H9 (cell line): Measurements from ENCODE around the gene OR51A7. TPM values are rescaled to one million over a fixed set of nuclear protein-coding genes. Genes with fewer than 3 reads are reported as not detected.
"Not testable (repeated sequence)": the region's sequence is repeated elsewhere in the genome, so short reads cannot be mapped to it uniquely, and the experiment has no call there.

Experiments used
- DNase-seq: peaks from one replicate; pipeline ENCODE4 v3.0.0-alpha.2; 2017
- H2AFZ ChIP-seq: one replicate; pipeline ENCODE4 v1.6.1; 2013; ENCODE audit warnings: mild to moderate bottlenecking, low read length, control low read depth, moderate library complexity
- H2AK5ac ChIP-seq: 2 replicates; pipeline ENCODE4 v1.6.1; 2013; ENCODE audit warnings: low read length, control low read depth, mixed read lengths; ENCODE audit not compliant: insufficient read length
- H2BK120ac ChIP-seq: one replicate; pipeline ENCODE4 v1.6.1; 2013; ENCODE audit warnings: low read depth, mild to moderate bottlenecking, low read length, control low read depth, inconsistent platforms; ENCODE audit not compliant: poor library complexity, severe bottlenecking
- H2BK12ac ChIP-seq: 2 replicates; pipeline ENCODE4 v1.6.1; 2013; ENCODE audit warnings: low read length, control low read depth, mixed read lengths, low read depth; ENCODE audit not compliant: insufficient read length
- H2BK15ac ChIP-seq: 2 replicates; pipeline ENCODE4 v1.6.1; 2013; ENCODE audit warnings: low read depth, low read length, control low read depth
- H2BK20ac ChIP-seq: one replicate; pipeline ENCODE4 v1.6.1; 2013; ENCODE audit warnings: low read depth, mild to moderate bottlenecking, low read length, control low read depth, inconsistent platforms; ENCODE audit not compliant: poor library complexity, severe bottlenecking
- H2BK5ac ChIP-seq: 2 replicates; pipeline ENCODE4 v1.6.1; 2013; ENCODE audit warnings: low read length, control low read depth, mixed read lengths; ENCODE audit not compliant: insufficient read length
- H3K14ac ChIP-seq: 2 replicates; pipeline ENCODE4 v1.6.1; 2013; ENCODE audit warnings: low read length, control low read depth; ENCODE audit not compliant: insufficient read depth
- H3K18ac ChIP-seq: 2 replicates; pipeline ENCODE4 v1.6.1; 2013; ENCODE audit warnings: low read depth, mild to moderate bottlenecking, mixed read lengths, low read length, control low read depth; ENCODE audit not compliant: insufficient read length
- H3K23ac ChIP-seq: 2 replicates; pipeline ENCODE4 v1.6.1; 2013; ENCODE audit warnings: low read length, control low read depth, mixed read lengths, low read depth; ENCODE audit not compliant: insufficient read length
- H3K23me2 ChIP-seq: 2 replicates; pipeline ENCODE4 v1.6.1; 2013; ENCODE audit warnings: low read depth, mild to moderate bottlenecking, mixed read lengths, low read length, control low read depth; ENCODE audit not compliant: insufficient read length, poor library complexity, severe bottlenecking
- H3K27ac ChIP-seq: 2 replicates; pipeline ENCODE4 v1.5.1; 2013; ENCODE audit warnings: low read length, control low read depth, mixed read lengths, low read depth; ENCODE audit not compliant: insufficient read length
- H3K27me3 ChIP-seq: 2 replicates; pipeline ENCODE4 v1.6.1; 2013; ENCODE audit warnings: low read length, control low read depth, inconsistent platforms; ENCODE audit not compliant: insufficient read depth
- H3K4ac ChIP-seq: 2 replicates; pipeline ENCODE4 v1.6.1; 2013; ENCODE audit warnings: low read depth, mild to moderate bottlenecking, control low read depth, inconsistent platforms, low read length, moderate library complexity
- H3K4me1 ChIP-seq: 2 replicates; pipeline ENCODE4 v1.6.1; 2013; ENCODE audit warnings: low read length, control low read depth, inconsistent platforms; ENCODE audit not compliant: insufficient read depth
- H3K4me2 ChIP-seq: 2 replicates; pipeline ENCODE4 v1.6.1; 2013; ENCODE audit warnings: low read length, control low read depth, mixed read lengths; ENCODE audit not compliant: insufficient read length, insufficient read depth
- H3K56ac ChIP-seq: 2 replicates; pipeline ENCODE4 v1.6.1; 2013; ENCODE audit warnings: low read depth, mild to moderate bottlenecking, mixed read lengths, low read length, control low read depth; ENCODE audit not compliant: insufficient read length
- H3K79me1 ChIP-seq: 2 replicates; pipeline ENCODE4 v1.6.1; 2013; ENCODE audit warnings: low read depth, mild to moderate bottlenecking, moderate library complexity, low read length, control low read depth, inconsistent platforms; ENCODE audit not compliant: insufficient read depth, poor library complexity, severe bottlenecking
- H3K79me2 ChIP-seq: 2 replicates; pipeline ENCODE4 v1.6.1; 2013; ENCODE audit warnings: low read length, control low read depth, inconsistent platforms; ENCODE audit not compliant: insufficient read depth
- H3K9ac ChIP-seq: 2 replicates; pipeline ENCODE4 v1.6.1; 2013; ENCODE audit warnings: low read length, control low read depth, mixed read lengths; ENCODE audit not compliant: insufficient read length; ENCODE audit errors: extremely low read depth
- H3K9me3 ChIP-seq: one replicate; pipeline ENCODE4 v1.6.1; 2013; ENCODE audit warnings: low read depth, low read length, inconsistent platforms; ENCODE audit not compliant: control insufficient read depth
- H3T11ph ChIP-seq: one replicate; pipeline ENCODE4 v1.6.1; 2013; ENCODE audit warnings: mild to moderate bottlenecking, low read length, control low read depth, inconsistent platforms
- H4K20me1 ChIP-seq: one replicate; pipeline ENCODE4 v1.6.1; 2013; ENCODE audit not compliant: control insufficient read depth, insufficient read length, insufficient read depth
- H4K5ac ChIP-seq: 2 replicates; pipeline ENCODE4 v1.6.1; 2013; ENCODE audit warnings: low read depth, mild to moderate bottlenecking, mixed read lengths, low read length, control low read depth; ENCODE audit not compliant: insufficient read length
- H4K8ac ChIP-seq: replicated peaks from 2 replicates; pipeline ENCODE4 v1.6.1; 2013; ENCODE audit warnings: low read length, control low read depth, mixed read lengths, low read depth; ENCODE audit not compliant: insufficient read length
- H4K91ac ChIP-seq: 2 replicates; pipeline ENCODE4 v1.6.1; 2013; ENCODE audit warnings: low read depth, mild to moderate bottlenecking, moderate library complexity, mixed read lengths, low read length, control low read depth; ENCODE audit not compliant: insufficient read length
- H3K27ac Mint-ChIP-seq, 3 experiments: 2 replicates in 2 of 3; 3 replicates in 1 of 3; pipeline ENCODE4 v1.8.0; 2020 to 2021; ENCODE audit warnings: mixed read lengths in 3 of 3, mild to moderate bottlenecking in 1 of 3, moderate library complexity in 1 of 3
- H3K27me3 Mint-ChIP-seq: 2 replicates; pipeline ENCODE4 v1.8.0; 2021; ENCODE audit warnings: low read depth, mild to moderate bottlenecking, moderate library complexity, mixed read lengths
- H3K36me3 Mint-ChIP-seq, 3 experiments: 2 replicates in 2 of 3; 3 replicates in 1 of 3; pipeline ENCODE4 v1.8.0; 2020 to 2021; ENCODE audit warnings: low read depth in 3 of 3, mixed read lengths in 3 of 3; ENCODE audit not compliant: insufficient read depth in 1 of 3
- H3K4me1 Mint-ChIP-seq, 2 experiments: 2 replicates each; pipeline ENCODE4 v1.8.0; 2020; ENCODE audit warnings: mixed read lengths in 2 of 2
- H3K4me3 Mint-ChIP-seq, 2 experiments: 2 replicates in 1 of 2; 3 replicates in 1 of 2; pipeline ENCODE4 v1.8.0; 2020 to 2021; ENCODE audit warnings: mild to moderate bottlenecking in 2 of 2, mixed read lengths in 2 of 2, moderate library complexity in 1 of 2
- H3K9me3 Mint-ChIP-seq, 2 experiments: 2 replicates in 1 of 2; 3 replicates in 1 of 2; pipeline ENCODE4 v1.8.0; 2020; ENCODE audit warnings: mild to moderate bottlenecking in 2 of 2, mixed read lengths in 2 of 2, moderate library complexity in 1 of 2
- WGBS: extraction: QIAGEN DNeasy Blood & Tissue Kit; methylation state at CpG from one replicate; pipeline ENCODE4 v1.1.7; 2013; ENCODE audit warnings: missing lambda C conversion rate, low lambda C conversion rate, mixed read lengths; ENCODE audit not compliant: insufficient read length; ENCODE audit errors: extremely low coverage; 5-methylcytosine and 5-hydroxymethylcytosine counted together
- total RNA-seq: library from RNA; stranded (reverse); gene quantifications from 2 replicates; pipeline ENCODE4 v1.2.1, GENCODE V29; 2021
- TF ChIP-seq, protein P1 (sequence below): fragments of 200-600 bp; sonication (generic); conservative IDR thresholded peaks from 3 replicates; pipeline ENCODE4 v1.8.0; 2021; ENCODE audit warnings: antibody characterized with exemption, mild to moderate bottlenecking

Gene OR51A7
- total RNA-seq, 1 experiment from 2014 or later, result not detected

DNA sequence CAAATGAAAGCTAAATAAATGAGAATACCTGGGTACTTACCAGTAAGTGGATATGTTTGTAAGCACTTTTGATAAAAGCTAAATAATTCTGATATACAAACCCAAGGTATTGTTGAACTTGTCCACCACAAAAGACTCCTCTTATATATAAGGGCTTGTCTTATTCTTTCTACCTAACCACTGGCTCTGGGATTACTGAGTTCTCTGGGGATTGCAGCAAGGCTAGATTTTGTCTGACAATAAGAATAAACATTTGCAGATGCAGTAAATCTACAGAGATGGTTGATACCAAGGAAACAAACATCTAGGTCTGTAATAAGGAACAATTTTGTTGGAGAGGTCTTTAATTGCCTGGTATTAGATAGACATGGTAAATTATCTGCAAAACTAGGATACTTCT is 43.9 kb downstream of the OR51A7 start, which contains the start of gene OR51A4:
Gene OR51A4 (minus strand): TSS at position 101 of the 400 bp plus-strand sequence. CDS start 505 bp downstream, outside the sequence.
- H3K27me3 Mint-ChIP-seq, result no peaks in the 10 kb centered on the region
- no peaks in the 10 kb centered on the region for H3K36me3 Mint-ChIP-seq
- no peaks in the 10 kb centered on the region for H3K27me3 ChIP-seq
- no peak within 1 kb of the TSS for H2AK5ac ChIP-seq
- H3K79me1 ChIP-seq, result no peaks in the 10 kb centered on the region
- H3K4ac ChIP-seq, result no peak within 1 kb of the TSS
- no peak within 1 kb of the TSS for H2BK15ac ChIP-seq
- no peak within 1 kb of the TSS for H3K27ac Mint-ChIP-seq
- H2BK5ac ChIP-seq, result no peak within 1 kb of the TSS
- H3K27ac ChIP-seq, result no peak within 1 kb of the TSS
- H2AFZ ChIP-seq, result no peak within 1 kb of the TSS
- H3K9me3 Mint-ChIP-seq, result no peaks in the 10 kb centered on the region
- no peaks in the 10 kb centered on the region for H3K4me1 Mint-ChIP-seq
- no peak within 1 kb of the TSS for H3K4me2 ChIP-seq
- no peaks in the 10 kb centered on the region for H3K9me3 ChIP-seq
- H4K91ac ChIP-seq, result no peak within 1 kb of the TSS
- no peak within 1 kb of the TSS for H3T11ph ChIP-seq
- H2BK12ac ChIP-seq, result no peak within 1 kb of the TSS
- no peaks in the 10 kb centered on the region for H3K79me2 ChIP-seq
- H2BK120ac ChIP-seq, result no peak within 1 kb of the TSS
- H3K56ac ChIP-seq, result no peak within 1 kb of the TSS
- no peaks in the 10 kb centered on the region for H3K23me2 ChIP-seq
- DNase-seq, result no peak
- TF ChIP-seq, protein P1, sequence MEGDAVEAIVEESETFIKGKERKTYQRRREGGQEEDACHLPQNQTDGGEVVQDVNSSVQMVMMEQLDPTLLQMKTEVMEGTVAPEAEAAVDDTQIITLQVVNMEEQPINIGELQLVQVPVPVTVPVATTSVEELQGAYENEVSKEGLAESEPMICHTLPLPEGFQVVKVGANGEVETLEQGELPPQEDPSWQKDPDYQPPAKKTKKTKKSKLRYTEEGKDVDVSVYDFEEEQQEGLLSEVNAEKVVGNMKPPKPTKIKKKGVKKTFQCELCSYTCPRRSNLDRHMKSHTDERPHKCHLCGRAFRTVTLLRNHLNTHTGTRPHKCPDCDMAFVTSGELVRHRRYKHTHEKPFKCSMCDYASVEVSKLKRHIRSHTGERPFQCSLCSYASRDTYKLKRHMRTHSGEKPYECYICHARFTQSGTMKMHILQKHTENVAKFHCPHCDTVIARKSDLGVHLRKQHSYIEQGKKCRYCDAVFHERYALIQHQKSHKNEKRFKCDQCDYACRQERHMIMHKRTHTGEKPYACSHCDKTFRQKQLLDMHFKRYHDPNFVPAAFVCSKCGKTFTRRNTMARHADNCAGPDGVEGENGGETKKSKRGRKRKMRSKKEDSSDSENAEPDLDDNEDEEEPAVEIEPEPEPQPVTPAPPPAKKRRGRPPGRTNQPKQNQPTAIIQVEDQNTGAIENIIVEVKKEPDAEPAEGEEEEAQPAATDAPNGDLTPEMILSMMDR, result no peak
- no peak within 1 kb of the TSS for H3K14ac ChIP-seq
- no peak within 1 kb of the TSS for H4K5ac ChIP-seq
- no peak within 1 kb of the TSS for H3K23ac ChIP-seq
- no peak within 1 kb of the TSS for H2BK20ac ChIP-seq
- H3K18ac ChIP-seq, result no peak within 1 kb of the TSS
- H4K8ac ChIP-seq, result no peak within 1 kb of the TSS
- H3K9ac ChIP-seq, result no peak within 1 kb of the TSS
- H3K4me1 ChIP-seq, result no peaks in the 10 kb centered on the region
- no peak within 1 kb of the TSS for H3K4me3 Mint-ChIP-seq
- H4K20me1 ChIP-seq, result no peaks in the 10 kb centered on the region

DNA sequence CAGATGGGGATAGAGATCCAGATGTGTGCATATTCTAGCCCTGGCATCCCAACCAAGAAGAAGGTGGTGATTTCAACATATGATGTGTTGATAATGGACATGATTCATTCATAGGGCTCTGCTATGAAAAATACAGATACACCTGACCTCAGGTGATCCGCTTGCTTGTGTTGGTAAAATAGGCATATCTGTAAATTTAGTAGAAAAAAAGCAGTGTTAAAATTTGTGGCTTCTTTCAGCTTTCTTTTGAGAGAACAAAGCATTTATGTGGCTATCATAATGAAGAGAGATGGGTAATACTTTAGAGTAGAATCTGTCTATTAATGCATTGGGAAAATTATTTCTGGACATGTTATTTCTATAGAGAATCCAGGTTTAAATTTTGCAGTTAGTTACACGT is 52.0 kb downstream of the OR51A7 start, which contains the start of gene OR51A2:
Gene OR51A2 (minus strand): TSS at position 101 of the 400 bp plus-strand sequence. CDS start 0 bp downstream, at position 101.
- not testable (repeated sequence) for H3K27me3 ChIP-seq, H3K23me2 ChIP-seq, H4K5ac ChIP-seq, H4K91ac ChIP-seq, H3K9me3 Mint-ChIP-seq, H2AK5ac ChIP-seq, H3K9me3 ChIP-seq, H3K18ac ChIP-seq, H3K36me3 Mint-ChIP-seq, H4K20me1 ChIP-seq, H4K8ac ChIP-seq, H3K23ac ChIP-seq, H2AFZ ChIP-seq, H3K27ac ChIP-seq, H2BK15ac ChIP-seq, H3K79me2 ChIP-seq, H3K4me2 ChIP-seq, H3K4me1 ChIP-seq, DNase-seq, H3K27me3 Mint-ChIP-seq, H3K9ac ChIP-seq, H3K14ac ChIP-seq, H3K4me1 Mint-ChIP-seq, H3K4ac ChIP-seq, H2BK120ac ChIP-seq, H3K4me3 Mint-ChIP-seq, H2BK12ac ChIP-seq, H2BK20ac ChIP-seq, H3T11ph ChIP-seq, H3K27ac Mint-ChIP-seq, H2BK5ac ChIP-seq, H3K56ac ChIP-seq, H3K79me1 ChIP-seq
- WGBS, result no CpG with 5 or more reads among the region's 2 CpGs
